Smooth muscle cell (in vitro differentiated cells): ENCODE measurements around the gene MTTP. TPM values are rescaled to one million over a fixed set of nuclear protein-coding genes. Genes with fewer than 3 reads are reported as not detected.

Source experiments
- DNase-seq: peaks from one replicate; lab custom pipeline; 2025; ENCODE audit not compliant: unreplicated experiment; lab: John Stamatoyannopoulos, UW
- H2AFZ ChIP-seq: fragments of 200-600 bp; sonication (generic); 2 replicates; pipeline ENCODE4 v1.6.0; 2016; ENCODE audit warnings: antibody characterized with exemption, low read depth, mild to moderate bottlenecking
- H3F3A ChIP-seq: fragments of 200-600 bp; sonication (generic); 2 replicates; pipeline ENCODE4 v1.6.0; 2017; ENCODE audit warnings: antibody characterized with exemption, low read depth
- H3K27ac ChIP-seq: fragments of 200-600 bp; sonication (generic); 2 replicates; pipeline ENCODE4 v1.5.1; 2016; ENCODE audit warnings: low read depth, mild to moderate bottlenecking
- H3K27me3 ChIP-seq: fragments of 200-600 bp; sonication (generic); 2 replicates; pipeline ENCODE4 v1.6.1; 2016; ENCODE audit warnings: low read depth, mild to moderate bottlenecking
- H3K36me3 ChIP-seq: fragments of 200-600 bp; sonication (generic); 2 replicates; pipeline ENCODE4 v1.5.1; 2016; ENCODE audit warnings: low read depth
- H3K4me1 ChIP-seq: fragments of 200-600 bp; sonication (generic); 2 replicates; pipeline ENCODE4 v1.5.1; 2016; ENCODE audit warnings: low read depth
- H3K4me2 ChIP-seq: fragments of 200-600 bp; sonication (generic); 2 replicates; pipeline ENCODE4 v1.6.0; 2016; ENCODE audit warnings: mild to moderate bottlenecking
- H3K4me3 ChIP-seq: fragments of 200-600 bp; sonication (generic); 2 replicates; pipeline ENCODE4 v1.5.1; 2016; ENCODE audit warnings: mild to moderate bottlenecking
- H3K79me2 ChIP-seq: fragments of 200-600 bp; sonication (generic); 2 replicates; pipeline ENCODE4 v1.6.0; 2016; ENCODE audit warnings: low read depth, mild to moderate bottlenecking
- H3K9ac ChIP-seq: fragments of 200-600 bp; sonication (generic); 2 replicates; pipeline ENCODE4 v1.6.0; 2016; ENCODE audit warnings: low read depth
- H3K9me3 ChIP-seq: fragments of 200-600 bp; sonication (generic); replicated peaks from 2 replicates; pipeline ENCODE4 v1.5.1; 2016; ENCODE audit warnings: low read depth
- H4K20me1 ChIP-seq: fragments of 200-600 bp; sonication (generic); 2 replicates; pipeline ENCODE4 v1.6.0; 2016; ENCODE audit warnings: low read depth
- WGBS: methylation state at CpG from one replicate; pipeline ENCODE4 v1.1.7; 2016; ENCODE audit warnings: low lambda C conversion rate; 5-methylcytosine and 5-hydroxymethylcytosine counted together
- polyA plus RNA-seq: library from polyadenylated mRNA; unstranded; fragments of >200 nt; fragmentation: Nextera tagmentation; extraction: Ambion mirVana; gene quantifications from 2 replicates; pipeline ENCODE4 v1.2.1, GENCODE V29; 2016
- total RNA-seq: library from RNA; depleted of rRNA; stranded (reverse); fragments of >200 nt; gene quantifications from 2 replicates; pipeline ENCODE4 v1.2.3, GENCODE V29; 2014
- TF ChIP-seq, protein P1 (sequence below): fragments of 200-600 bp; sonication (generic); IDR thresholded peaks from 2 replicates; pipeline ENCODE4 v1.5.1; 2017; ENCODE audit warnings: borderline replicate concordance, mild to moderate bottlenecking, antibody characterized with exemption; ENCODE audit not compliant: insufficient read depth, poor library complexity, severe bottlenecking

MTTP gene
- total and polyA plus RNA-seq, 2 experiments from 2014 or later: 0.31 TPM; not detected in 1

DNA sequence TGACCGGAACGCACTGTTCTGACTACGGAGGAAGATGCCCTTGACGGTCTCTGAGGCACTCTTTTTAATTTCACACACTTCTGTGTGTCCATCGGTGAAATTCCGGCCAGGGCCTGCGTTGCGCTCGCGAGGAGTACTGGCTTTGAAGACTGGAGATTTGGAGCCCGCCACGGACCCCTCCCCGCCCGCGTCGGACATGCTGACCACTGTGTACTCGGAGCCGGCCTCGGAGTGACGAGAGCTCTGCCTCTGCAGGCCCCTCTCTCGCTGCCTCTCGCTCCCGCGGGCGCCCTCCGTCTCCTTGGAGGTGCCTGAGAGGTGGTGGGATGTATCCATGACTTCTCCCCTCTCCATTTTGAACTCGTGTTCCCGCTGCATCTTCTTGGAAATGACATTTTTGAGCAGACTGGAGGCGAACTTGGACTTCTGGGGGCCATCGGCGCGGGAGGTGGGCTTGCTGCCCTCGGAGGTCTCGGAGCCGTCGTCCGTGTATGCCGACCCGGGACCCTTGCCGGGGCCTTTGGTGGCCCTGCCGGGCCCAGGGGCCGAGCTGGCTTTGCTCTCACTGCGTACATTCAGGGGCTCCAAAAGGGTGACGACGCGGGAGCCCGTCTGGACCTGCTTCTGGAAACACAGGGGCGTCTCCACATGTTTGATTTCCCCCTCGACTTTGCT lies 77.3 kb downstream of the MTTP start:
- no peaks in the 10 kb centered on the region for H3K9me3 ChIP-seq
- no peaks in the 10 kb centered on the region for H3K4me1 ChIP-seq
- H3K27me3 ChIP-seq: no peaks in the 10 kb centered on the region
- WGBS: 96% methylated on average over 49 of the region's 49 CpGs
- TF ChIP-seq, protein P1, sequence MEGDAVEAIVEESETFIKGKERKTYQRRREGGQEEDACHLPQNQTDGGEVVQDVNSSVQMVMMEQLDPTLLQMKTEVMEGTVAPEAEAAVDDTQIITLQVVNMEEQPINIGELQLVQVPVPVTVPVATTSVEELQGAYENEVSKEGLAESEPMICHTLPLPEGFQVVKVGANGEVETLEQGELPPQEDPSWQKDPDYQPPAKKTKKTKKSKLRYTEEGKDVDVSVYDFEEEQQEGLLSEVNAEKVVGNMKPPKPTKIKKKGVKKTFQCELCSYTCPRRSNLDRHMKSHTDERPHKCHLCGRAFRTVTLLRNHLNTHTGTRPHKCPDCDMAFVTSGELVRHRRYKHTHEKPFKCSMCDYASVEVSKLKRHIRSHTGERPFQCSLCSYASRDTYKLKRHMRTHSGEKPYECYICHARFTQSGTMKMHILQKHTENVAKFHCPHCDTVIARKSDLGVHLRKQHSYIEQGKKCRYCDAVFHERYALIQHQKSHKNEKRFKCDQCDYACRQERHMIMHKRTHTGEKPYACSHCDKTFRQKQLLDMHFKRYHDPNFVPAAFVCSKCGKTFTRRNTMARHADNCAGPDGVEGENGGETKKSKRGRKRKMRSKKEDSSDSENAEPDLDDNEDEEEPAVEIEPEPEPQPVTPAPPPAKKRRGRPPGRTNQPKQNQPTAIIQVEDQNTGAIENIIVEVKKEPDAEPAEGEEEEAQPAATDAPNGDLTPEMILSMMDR: no peak
- no peaks in the 10 kb centered on the region for H3F3A ChIP-seq
- no peak overlapping the region for H3K4me2 ChIP-seq
- H3K36me3 ChIP-seq: no peaks in the 10 kb centered on the region
- DNase-seq: no peak
- H3K9ac ChIP-seq: no peak overlapping the region
- no peaks in the 10 kb centered on the region for H3K79me2 ChIP-seq
- no peak overlapping the region for H3K4me3 ChIP-seq
- no peak overlapping the region for H2AFZ ChIP-seq
- no peak overlapping the region for H3K27ac ChIP-seq
- H4K20me1 ChIP-seq: no peaks in the 10 kb centered on the region

DNA sequence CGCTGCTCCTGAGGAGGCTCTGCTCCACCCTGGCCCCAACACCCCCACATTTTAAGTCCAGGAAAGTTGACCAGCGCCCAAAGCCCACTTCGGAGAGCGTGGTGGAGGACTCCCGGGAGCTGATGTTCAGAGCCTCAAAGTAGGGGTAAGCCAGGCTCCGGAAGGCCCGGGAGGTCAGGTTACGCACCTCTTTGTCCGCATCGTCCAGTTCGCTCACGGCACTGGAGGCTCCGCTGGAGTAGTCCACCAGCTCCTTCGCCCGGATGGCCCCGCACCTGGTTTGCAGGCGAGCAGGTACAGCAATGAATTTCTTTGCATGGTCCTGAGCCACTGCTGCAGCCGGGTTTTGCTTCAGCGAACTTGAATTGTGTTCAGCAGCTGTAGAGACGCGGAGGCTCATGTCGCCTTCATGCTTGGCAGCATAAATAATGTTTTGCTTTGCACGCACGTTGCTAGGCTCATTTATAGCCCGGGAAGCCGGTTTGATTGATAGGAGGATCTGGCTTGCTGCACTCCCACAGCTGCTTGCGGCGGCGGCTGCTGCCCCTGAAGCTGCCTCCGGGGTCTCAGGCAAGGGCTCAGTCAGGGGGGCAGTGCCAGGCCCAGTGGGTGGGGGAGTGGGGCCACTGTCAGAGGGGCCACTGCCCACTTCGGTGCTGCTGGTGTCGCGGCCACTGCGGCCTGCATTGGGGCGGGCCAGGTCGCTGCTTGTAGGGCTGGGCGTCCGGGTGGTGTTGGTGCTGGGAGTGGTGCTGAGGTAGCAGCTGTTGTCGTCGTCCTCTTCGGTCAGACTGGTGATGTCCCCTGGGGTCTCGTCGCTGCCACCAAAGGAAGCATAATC lies 78.2 kb downstream of the MTTP start:
- 95% methylated on average over 41 of the region's 43 CpGs for WGBS
- Histone ChIP-seq H3K4me3 (no peak overlapping the region), H3K36me3 (no peaks in the 10 kb centered on the region), H3K4me2 (no peak overlapping the region), H3K27me3 (no peaks in the 10 kb centered on the region), H3K9me3 (no peaks in the 10 kb centered on the region), H4K20me1 (no peaks in the 10 kb centered on the region), H3K4me1 (no peaks in the 10 kb centered on the region), H3F3A (no peaks in the 10 kb centered on the region), H3K27ac (no peak overlapping the region), H3K79me2 (no peaks in the 10 kb centered on the region), H2AFZ (no peak overlapping the region), H3K9ac (no peak overlapping the region)
- DNase-seq: no peak
- TF ChIP-seq, protein P1: no peak

DNA sequence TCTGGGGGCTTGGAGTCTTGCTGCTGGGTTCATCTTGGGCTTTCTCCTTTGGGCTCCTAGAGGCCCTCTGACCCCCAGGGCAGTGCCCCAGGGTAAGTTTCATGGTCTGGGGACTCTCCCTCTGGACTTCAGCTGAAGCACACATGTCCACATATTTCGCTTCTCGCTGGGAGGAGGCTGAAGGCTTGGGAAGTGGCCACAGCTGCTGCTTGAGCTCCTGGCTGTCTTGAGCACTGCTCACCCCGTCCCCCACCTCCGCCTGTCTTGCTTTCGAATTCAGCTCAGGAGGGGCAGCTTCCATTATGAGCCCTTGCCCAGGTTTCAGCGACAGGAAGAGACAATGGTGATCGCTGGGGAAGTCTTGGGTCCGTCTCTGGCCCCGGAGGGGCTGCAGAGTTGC lies 79.3 kb downstream of the MTTP start:
- H3K27ac ChIP-seq: no peak overlapping the region
- WGBS: 95% methylated on average over 9 of the region's 9 CpGs
- H3K9me3 ChIP-seq: no peaks in the 10 kb centered on the region
- H3F3A ChIP-seq: no peaks in the 10 kb centered on the region
- no peak overlapping the region for H3K4me2 ChIP-seq
- no peaks in the 10 kb centered on the region for H3K27me3 ChIP-seq
- no peaks in the 10 kb centered on the region for H3K79me2 ChIP-seq
- TF ChIP-seq, protein P1: no peak
- H3K4me1 ChIP-seq: no peaks in the 10 kb centered on the region
- no peak overlapping the region for H3K4me3 ChIP-seq
- no peak overlapping the region for H2AFZ ChIP-seq
- H3K36me3 ChIP-seq: no peaks in the 10 kb centered on the region
- no peaks in the 10 kb centered on the region for H4K20me1 ChIP-seq
- DNase-seq: no peak
- no peak overlapping the region for H3K9ac ChIP-seq
